Suppressor macrophage treated with lipopolysaccharide for 4 hours (primary cell): ENCODE results near the gene SPDYE6.
"Not testable (repeated sequence)": the region's sequence is repeated elsewhere in the genome, so short reads cannot be mapped to it uniquely, and the experiment has no call there.

Experiments used
- DNase-seq: peaks from one replicate; pipeline ENCODE4 v3.0.0-alpha.2; 2020

Gene SPDYE6

GRCh38 chr7:102356344-102356743 lies at the start of gene SPDYE6:
SPDYE6 (minus strand) TSS chr7:102356444; CDS start chr7:102356023, 421 bp downstream.
- not testable (repeated sequence) for DNase-seq

GRCh38 chr7:102404862-102405188 lies 48.6 kb upstream of the SPDYE6 start:
- not testable (repeated sequence) for DNase-seq

GRCh38 chr7:102404005-102404861 lies 48.0 kb upstream of the SPDYE6 start:
- DNase-seq, result peak; percentile 78

GRCh38 chr7:102403563-102403962 lies 47.3 kb upstream of the SPDYE6 start:
- no peak for DNase-seq

GRCh38 chr7:102400360-102400759 lies 44.1 kb upstream of the SPDYE6 start:
- no peak for DNase-seq

GRCh38 chr7:102398543-102398942 lies 42.3 kb upstream of the SPDYE6 start:
- no peak for DNase-seq

- no peak for DNase-seq
These were observed 40.4 kb upstream of the SPDYE6 start for GRCh38 chr7:102396710-102397019.

GRCh38 chr7:102395873-102396709 lies 39.8 kb upstream of the SPDYE6 start, which contains the start of gene PRKRIP1:
PRKRIP1 (plus strand) TSS chr7:102396363; CDS start chr7:102396412, 49 bp downstream.
- peak; percentile 98 for DNase-seq

GRCh38 chr7:102395592-102395872 lies 39.3 kb upstream of the SPDYE6 start:
- no peak for DNase-seq

- no peak for DNase-seq
These were observed 37.2 kb upstream of the SPDYE6 start for GRCh38 chr7:102393467-102393866.

GRCh38 chr7:102392330-102392729 lies 36.1 kb upstream of the SPDYE6 start:
- no peak for DNase-seq

- DNase-seq, result peak; percentile 87
These were observed 34.6 kb upstream of the SPDYE6 start for GRCh38 chr7:102390697-102391484.

GRCh38 chr7:102389810-102390209 lies 33.6 kb upstream of the SPDYE6 start:
- no peak for DNase-seq

GRCh38 chr7:102387064-102387463 lies 30.8 kb upstream of the SPDYE6 start:
- no peak for DNase-seq

- not testable (repeated sequence) for DNase-seq
These were observed 25.6 kb upstream of the SPDYE6 start for GRCh38 chr7:102381696-102382425.

GRCh38 chr7:102380837-102381236 lies 24.6 kb upstream of the SPDYE6 start:
- not testable (repeated sequence) for DNase-seq

GRCh38 chr7:102376964-102377466 lies 20.8 kb upstream of the SPDYE6 start:
- DNase-seq, result peak; percentile 46

GRCh38 chr7:102372796-102373195 lies 16.6 kb upstream of the SPDYE6 start:
- DNase-seq, result not testable (repeated sequence)

- not testable (repeated sequence) for DNase-seq
These were observed 13.8 kb upstream of the SPDYE6 start for GRCh38 chr7:102370038-102370437.

- DNase-seq, result not testable (repeated sequence)
These were observed 9.1 kb upstream of the SPDYE6 start for GRCh38 chr7:102365390-102365789.

- peak; percentile 2 for DNase-seq
These were observed 8.2 kb upstream of the SPDYE6 start for GRCh38 chr7:102364394-102364886.
